Muscle layer of duodenum (tissue), 2 donors: Measurements from ENCODE around the gene RIPK4.

ENCODE experiments used
- H3K27ac ChIP-seq: one replicate; pipeline ENCODE4 v1.7.0; 2013; ENCODE audit warnings: mild to moderate bottlenecking, low read length
- H3K27me3 ChIP-seq: one replicate; pipeline ENCODE4 v1.7.0; 2013; ENCODE audit warnings: low read depth, mild to moderate bottlenecking, control low read depth, low read length
- H3K36me3 ChIP-seq, 2 donors: one replicate each; pipeline ENCODE4 v1.7.0; 2013; ENCODE audit warnings: low read length in 2 of 2, control low read depth in 1 of 2, mild to moderate bottlenecking in 1 of 2; ENCODE audit not compliant: insufficient read depth in 2 of 2, control insufficient read depth in 1 of 2
- H3K4me1 ChIP-seq, 2 donors: one replicate each; pipeline ENCODE4 v1.7.0; 2013; ENCODE audit warnings: low read length in 2 of 2, mild to moderate bottlenecking in 2 of 2, control low read depth in 1 of 2, moderate library complexity in 1 of 2; ENCODE audit not compliant: insufficient read depth in 2 of 2, control insufficient read depth in 1 of 2
- H3K4me3 ChIP-seq, 2 donors: one replicate each; pipeline ENCODE4 v1.7.0; 2013; ENCODE audit warnings: low read length in 2 of 2, low read depth in 1 of 2, mild to moderate bottlenecking in 1 of 2
- H3K9me3 ChIP-seq, 2 donors: one replicate each; pipeline ENCODE4 v1.7.0; 2013; ENCODE audit warnings: low read length in 2 of 2, control low read depth in 1 of 2, mild to moderate bottlenecking in 1 of 2; ENCODE audit not compliant: control insufficient read depth in 1 of 2
- donor health status: healthy.

The RIPK4 gene

DNA sequence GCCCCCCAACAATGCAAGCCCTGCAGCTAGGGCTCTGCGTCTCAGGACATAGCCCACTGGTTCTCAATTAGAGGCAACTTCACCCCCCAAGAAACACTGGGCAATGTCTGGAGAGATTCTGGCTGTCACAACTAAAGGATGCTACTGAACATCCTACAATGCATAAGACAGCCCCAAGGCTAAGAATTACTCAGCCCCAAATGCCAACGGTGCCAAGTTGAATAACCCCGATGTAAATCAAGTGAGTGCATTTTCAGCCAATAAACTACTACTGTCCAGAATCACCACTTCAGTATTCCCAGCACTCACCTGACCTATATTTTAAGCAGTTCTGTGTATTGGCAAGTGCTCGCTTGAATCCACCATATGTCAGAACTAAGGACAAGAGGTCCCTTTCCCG, 6.9 kb downstream of the RIPK4 start:
- Histone ChIP-seq H3K4me1 (peaks cover 5 to 7% of the 10 kb centered on the region in 2 donors), H3K9me3 (no peaks in the 10 kb centered on the region), H3K27ac (no peak overlapping the region), H3K36me3 (no peaks in the 10 kb centered on the region), H3K27me3 (peaks cover 33% of the 10 kb centered on the region), H3K4me3 (no peak overlapping the region)

GRCh38 chr21:41759214-41759840, 7.5 kb downstream of the RIPK4 start:
- Histone ChIP-seq H3K4me1 (peaks cover 5 to 7% of the 10 kb centered on the region in 2 donors), H3K36me3 (no peaks in the 10 kb centered on the region), H3K27me3 (peaks cover 30% of the 10 kb centered on the region), H3K27ac (no peak overlapping the region), H3K4me3 (no peak overlapping the region), H3K9me3 (no peaks in the 10 kb centered on the region)

DNA sequence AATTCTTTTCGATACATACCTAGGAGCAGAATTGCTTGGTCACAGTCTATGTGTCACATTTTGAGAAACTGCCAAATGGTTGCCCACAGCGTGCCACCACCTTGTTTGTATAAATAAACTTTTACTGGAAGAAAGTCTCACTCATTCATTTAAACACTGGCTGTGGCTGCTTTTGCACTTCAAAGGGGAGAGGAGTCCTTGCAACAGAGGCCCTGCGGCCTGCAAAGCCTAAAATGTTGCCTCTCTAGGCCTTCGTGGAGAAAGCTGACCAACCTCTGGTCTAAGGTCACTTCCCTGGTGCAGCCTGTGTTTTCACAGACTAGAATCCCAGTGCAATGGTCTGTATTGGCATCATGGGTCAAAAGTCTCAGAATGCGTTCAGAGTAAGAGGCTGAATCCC, 8.3 kb downstream of the RIPK4 start:
- peaks cover 23% of the 10 kb centered on the region for H3K27me3 ChIP-seq
- no peaks in the 10 kb centered on the region for H3K9me3 ChIP-seq
- no peak overlapping the region for H3K27ac ChIP-seq
- H3K4me3 ChIP-seq: no peak overlapping the region
- no peaks in the 10 kb centered on the region for H3K36me3 ChIP-seq
- H3K4me1 ChIP-seq: peaks cover 5 to 7% of the 10 kb centered on the region in 2 donors

GRCh38 chr21:41755934-41756773, 10.7 kb downstream of the RIPK4 start:
- Histone ChIP-seq H3K27me3 (no peaks in the 10 kb centered on the region), H3K4me3 (no peak overlapping the region), H3K36me3 (no peaks in the 10 kb centered on the region), H3K9me3 (no peaks in the 10 kb centered on the region), H3K27ac (no peak overlapping the region), H3K4me1 (no peaks in the 10 kb centered on the region)

- no peak overlapping the region for H3K27ac ChIP-seq
- H3K27me3 ChIP-seq: no peaks in the 10 kb centered on the region
- H3K4me1 ChIP-seq: no peaks in the 10 kb centered on the region
- no peaks in the 10 kb centered on the region for H3K9me3 ChIP-seq
- no peaks in the 10 kb centered on the region for H3K36me3 ChIP-seq
- no peak overlapping the region for H3K4me3 ChIP-seq
Observed at GRCh38 chr21:41755258-41755933, 11.5 kb downstream of the RIPK4 start.

DNA sequence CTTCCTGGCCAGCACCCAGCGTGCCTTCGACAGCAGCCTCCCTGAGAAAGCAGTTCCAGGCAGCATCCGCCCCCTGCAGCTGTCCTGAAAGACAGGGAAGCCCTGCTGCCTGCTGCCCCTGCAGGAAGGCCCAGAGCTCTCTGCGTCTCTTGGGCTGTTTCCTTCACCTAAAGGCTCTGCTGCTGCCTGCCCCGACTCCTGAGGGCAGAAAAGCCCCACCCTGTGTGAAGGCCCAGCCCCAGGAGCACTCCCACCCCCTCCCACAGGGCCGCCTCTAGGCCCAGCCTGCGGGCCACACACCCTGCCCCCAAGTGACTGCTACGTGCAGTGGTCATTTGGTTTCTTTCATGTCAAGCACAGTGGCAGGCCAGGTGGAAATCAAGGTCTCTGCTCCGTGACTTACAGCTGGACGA, 12.4 kb downstream of the RIPK4 start:
- Histone ChIP-seq H3K4me3 (no peak overlapping the region), H3K4me1 (no peaks in the 10 kb centered on the region), H3K9me3 (no peaks in the 10 kb centered on the region), H3K36me3 (no peaks in the 10 kb centered on the region), H3K27me3 (no peaks in the 10 kb centered on the region), H3K27ac (no peak overlapping the region)

GRCh38 chr21:41753006-41753898, 13.6 kb downstream of the RIPK4 start:
- Histone ChIP-seq H3K9me3 (no peaks in the 10 kb centered on the region), H3K4me3 (no peak overlapping the region), H3K27me3 (no peaks in the 10 kb centered on the region), H3K27ac (no peak overlapping the region), H3K36me3 (no peaks in the 10 kb centered on the region), H3K4me1 (no peaks in the 10 kb centered on the region)

- Histone ChIP-seq H3K27me3 (no peaks in the 10 kb centered on the region), H3K9me3 (no peaks in the 10 kb centered on the region), H3K36me3 (no peaks in the 10 kb centered on the region), H3K4me3 (no peak overlapping the region), H3K4me1 (no peaks in the 10 kb centered on the region), H3K27ac (no peak overlapping the region)
Observed at GRCh38 chr21:41752231-41752681, 14.6 kb downstream of the RIPK4 start.

- H3K4me3 ChIP-seq: no peak overlapping the region
- no peaks in the 10 kb centered on the region for H3K36me3 ChIP-seq
- no peaks in the 10 kb centered on the region for H3K27me3 ChIP-seq
- no peaks in the 10 kb centered on the region for H3K4me1 ChIP-seq
- no peak overlapping the region for H3K27ac ChIP-seq
- no peaks in the 10 kb centered on the region for H3K9me3 ChIP-seq
Observed at GRCh38 chr21:41751611-41752011, 15.2 kb downstream of the RIPK4 start.

- Histone ChIP-seq H3K9me3 (no peaks in the 10 kb centered on the region), H3K27ac (no peak overlapping the region), H3K36me3 (no peaks in the 10 kb centered on the region), H3K4me3 (no peak overlapping the region), H3K4me1 (no peaks in the 10 kb centered on the region), H3K27me3 (no peaks in the 10 kb centered on the region)
Observed at GRCh38 chr21:41750532-41751151, 16.2 kb downstream of the RIPK4 start.
